NCI-H146 treated with DMSO at 0.1 percent for 48 hours (cell line): Measurements from ENCODE around the gene CBX3.
A peak's percentile ranks its signal among the peaks of the same experiment; 100 is the strongest.
"Not testable (repeated sequence)": the region's sequence is repeated elsewhere in the genome, so short reads cannot be mapped to it uniquely, and the experiment has no call there.

Source experiments
- DNase-seq: peaks from one replicate; lab custom pipeline; 2025; ENCODE audit not compliant: unreplicated experiment; lab: John Stamatoyannopoulos, UW

The CBX3 gene

GRCh38 chr7:26201247-26202018 lies at the start of gene CBX3:
TSS of gene CBX3 (plus strand) at chr7:26201745. CDS start at chr7:26202999, 1,254 bp downstream.
- DNase-seq: peak; percentile 93

DNA sequence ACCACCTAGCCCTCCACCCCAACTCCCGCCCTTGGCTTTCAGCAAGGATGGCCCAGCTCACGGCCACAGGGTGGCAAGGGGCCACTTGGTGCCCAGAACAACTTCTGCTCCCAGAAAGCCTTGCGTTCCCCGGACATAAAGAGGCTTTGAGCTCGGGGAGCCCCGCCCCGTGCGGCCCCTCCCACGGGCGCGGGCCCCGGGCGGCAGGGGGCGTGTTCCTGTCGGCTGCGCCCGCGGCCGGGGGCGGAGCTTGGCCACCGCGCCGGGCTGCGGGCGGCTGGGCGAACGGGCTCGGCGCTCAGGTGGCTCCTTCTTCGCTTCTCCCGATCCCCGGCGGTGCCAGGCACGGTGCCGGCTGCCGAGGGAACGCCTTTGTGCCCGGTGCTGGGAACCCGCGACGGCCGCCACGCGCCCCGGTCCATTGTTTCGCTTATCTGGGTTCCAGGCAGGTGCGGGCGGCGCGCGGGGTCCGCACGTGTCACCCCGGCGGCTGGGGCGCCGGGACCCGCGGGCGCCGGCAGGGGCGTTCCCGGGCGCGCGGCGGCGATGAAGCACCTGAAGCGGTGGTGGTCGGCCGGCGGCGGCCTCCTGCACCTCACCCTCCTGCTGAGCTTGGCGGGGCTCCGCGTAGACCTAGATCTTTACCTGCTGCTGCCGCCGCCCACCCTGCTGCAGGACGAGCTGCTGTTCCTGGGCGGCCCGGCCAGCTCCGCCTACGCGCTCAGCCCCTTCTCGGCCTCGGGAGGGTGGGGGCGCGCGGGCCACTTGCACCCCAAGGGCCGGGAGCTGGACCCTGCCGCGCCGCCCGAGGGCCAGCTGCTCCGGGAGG lies 49.4 kb upstream of the CBX3 start, which contains the start of gene NFE2L3:
Gene NFE2L3 (plus strand): TSS at position 246 of the 829 bp plus-strand sequence. CDS start 301 bp downstream, at position 547.
- DNase-seq: peak; percentile 72

DNA sequence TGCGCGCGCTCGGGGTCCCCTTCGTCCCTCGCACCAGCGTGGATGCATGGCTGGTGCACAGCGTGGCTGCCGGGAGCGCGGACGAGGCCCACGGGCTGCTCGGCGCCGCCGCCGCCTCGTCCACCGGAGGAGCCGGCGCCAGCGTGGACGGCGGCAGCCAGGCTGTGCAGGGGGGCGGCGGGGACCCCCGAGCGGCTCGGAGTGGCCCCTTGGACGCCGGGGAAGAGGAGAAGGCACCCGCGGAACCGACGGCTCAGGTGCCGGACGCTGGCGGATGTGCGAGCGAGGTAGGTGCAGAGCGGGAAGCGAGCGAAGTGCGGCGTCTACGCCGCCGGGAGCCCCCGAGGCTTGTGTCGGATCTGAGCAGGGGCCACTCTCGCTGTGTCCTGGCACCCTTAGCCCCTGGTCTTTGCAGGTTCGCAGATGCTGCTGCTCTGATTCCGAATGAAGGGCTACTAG lies 48.7 kb upstream of the CBX3 start:
- DNase-seq: not testable (repeated sequence)

- no peak for DNase-seq
These were observed 48.2 kb upstream of the CBX3 start for GRCh38 chr7:26153241-26153822.

GRCh38 chr7:26153823-26154783 lies 47.4 kb upstream of the CBX3 start:
- no peak for DNase-seq

DNA sequence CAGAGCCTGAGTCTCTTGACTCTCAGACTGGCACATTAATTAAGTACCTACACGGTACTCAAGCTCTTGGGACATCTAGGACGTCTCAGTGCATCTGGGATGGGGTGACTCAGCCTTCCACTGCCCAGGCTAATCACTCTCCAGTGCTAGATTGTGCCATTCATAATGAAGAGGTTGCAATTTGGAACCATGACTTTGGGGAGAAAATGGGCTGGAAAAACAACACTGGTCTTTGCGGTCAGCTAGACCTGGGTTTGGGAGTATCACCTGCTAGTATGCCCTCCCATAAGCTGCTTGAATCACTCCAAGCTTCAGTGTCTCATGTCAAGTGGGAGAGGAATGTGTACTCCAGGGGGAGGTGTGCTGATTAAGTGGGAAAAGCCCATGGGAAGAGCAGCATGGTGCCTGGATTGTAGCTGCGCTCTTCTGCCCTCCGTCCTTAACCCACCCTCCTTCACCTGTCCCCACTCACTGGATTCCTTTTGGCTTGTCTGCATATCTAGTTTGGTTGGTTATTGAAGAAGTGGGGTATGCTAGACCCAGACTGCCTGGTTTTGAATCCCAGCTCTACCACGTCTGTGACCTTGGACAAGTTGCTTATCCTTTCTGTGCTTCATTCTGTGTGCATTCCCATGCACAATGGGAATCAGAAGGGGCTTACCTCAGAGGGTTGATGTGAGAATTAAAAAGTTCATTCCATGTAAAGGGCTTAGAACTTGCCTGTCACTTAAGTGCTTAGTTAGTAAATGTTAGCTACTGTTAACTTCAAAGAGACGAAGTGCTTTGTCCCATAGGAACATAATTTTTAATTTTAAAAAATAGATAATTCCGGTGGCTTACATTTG lies 45.8 kb upstream of the CBX3 start:
- DNase-seq: no peak

DNA sequence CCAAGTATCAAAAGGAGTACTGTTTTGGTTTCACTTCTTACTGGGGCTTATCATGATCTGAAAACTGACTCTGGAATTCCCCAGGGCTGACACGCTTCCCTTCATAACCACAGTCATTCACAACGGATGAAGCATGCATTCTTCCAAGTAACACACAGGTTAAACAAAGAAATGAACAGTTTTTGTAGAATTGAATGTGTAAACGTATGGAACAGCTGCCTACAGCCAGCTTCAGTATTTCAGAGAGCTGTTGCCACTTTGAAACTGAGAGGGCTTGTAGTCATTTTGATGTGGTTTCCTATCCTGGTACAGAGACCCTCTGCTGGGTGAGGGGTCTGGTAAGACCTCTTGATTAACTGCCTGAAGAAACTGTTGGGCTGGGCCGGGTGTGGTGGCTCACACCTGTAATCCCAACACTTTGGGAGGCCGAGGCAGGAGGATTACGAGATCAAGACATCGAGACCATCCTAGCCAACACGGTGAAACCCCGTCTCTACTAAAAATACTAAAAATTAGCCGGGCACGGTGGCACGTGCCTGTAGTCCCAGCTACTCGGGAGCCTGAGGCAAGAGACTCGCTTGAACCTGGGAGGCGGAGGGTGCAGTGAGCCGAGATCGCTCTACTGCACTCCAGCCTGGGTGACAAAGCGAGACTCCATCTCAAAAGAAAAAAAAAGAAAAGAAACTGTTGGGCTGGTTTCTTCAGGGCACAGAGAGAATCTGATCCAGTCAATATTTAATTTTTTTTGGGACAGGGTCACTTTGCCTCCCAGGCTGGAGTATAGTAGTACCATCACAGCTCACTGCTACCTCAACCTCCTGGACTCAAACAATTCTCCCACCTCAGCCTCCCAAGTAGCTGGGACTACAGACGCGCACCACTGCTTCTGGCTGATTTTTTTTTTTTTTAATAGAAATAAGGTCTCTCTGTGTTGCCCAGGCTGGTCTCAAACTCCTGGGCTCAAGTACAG lies 44.8 kb upstream of the CBX3 start:
- no peak for DNase-seq

- DNase-seq: peak; percentile 6
These were observed 43.9 kb upstream of the CBX3 start for GRCh38 chr7:26157520-26158105.

DNA sequence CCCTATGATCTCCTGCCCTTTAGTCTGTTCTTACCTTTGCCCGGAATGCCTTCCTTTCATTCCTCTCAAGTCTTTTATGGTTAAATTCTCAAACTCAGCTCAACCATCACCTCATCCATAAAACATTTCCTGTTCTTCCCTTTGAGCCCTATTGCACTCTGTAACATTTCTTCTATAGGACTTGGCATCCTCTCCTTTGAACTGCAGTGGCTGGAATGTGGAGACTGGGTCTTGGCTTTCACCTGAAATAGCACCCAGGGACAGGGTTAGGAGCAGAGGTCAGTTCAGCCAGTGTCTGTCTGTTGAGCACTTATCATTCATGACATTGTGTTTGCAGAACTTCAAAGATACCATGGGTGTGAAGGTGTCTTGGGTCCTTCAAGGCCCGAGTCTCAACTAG lies 42.3 kb upstream of the CBX3 start:
- DNase-seq: no peak

DNA sequence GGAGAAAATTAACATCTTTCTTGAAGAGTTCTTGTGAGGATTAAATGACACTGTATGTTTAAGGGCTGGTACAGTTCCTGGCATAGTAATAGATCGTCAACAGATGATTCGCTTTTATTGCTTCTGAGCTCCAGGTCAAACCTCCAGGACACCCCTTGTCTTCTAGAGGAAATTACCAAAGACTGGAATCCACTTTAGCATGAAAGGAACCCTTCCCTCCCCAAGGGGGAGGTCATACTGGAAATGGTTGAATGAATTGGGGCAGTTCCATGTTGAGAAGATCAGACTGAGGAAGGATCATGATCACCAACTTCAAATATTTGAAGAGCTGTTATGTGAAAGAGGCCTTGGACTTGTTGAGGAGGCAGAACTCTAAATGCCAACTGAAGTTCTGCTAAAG lies 40.6 kb upstream of the CBX3 start:
- no peak for DNase-seq

DNA sequence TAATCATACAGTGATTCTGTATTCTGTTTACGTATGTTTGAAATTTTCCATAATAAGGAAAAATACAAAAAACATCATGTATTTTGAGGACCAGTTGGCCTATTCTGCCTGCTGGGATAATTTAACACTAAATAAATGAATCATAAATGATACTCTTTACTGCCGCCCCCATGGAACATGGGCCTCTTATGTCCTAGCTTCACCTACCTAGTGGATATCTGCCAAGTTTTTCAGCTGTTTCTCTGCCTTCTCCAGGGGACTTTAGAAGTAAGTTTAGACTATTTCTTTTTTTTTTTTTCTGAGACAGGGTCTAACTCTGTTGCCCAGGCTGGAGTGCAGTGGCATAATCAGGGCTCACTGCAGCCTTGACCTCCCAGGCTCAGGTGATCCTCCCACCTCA lies 39.1 kb upstream of the CBX3 start:
- no peak for DNase-seq

GRCh38 chr7:26163804-26164203 lies 37.7 kb upstream of the CBX3 start:
- not testable (repeated sequence) for DNase-seq

GRCh38 chr7:26165950-26166683 lies 35.4 kb upstream of the CBX3 start:
- peak; percentile 20 for DNase-seq

DNA sequence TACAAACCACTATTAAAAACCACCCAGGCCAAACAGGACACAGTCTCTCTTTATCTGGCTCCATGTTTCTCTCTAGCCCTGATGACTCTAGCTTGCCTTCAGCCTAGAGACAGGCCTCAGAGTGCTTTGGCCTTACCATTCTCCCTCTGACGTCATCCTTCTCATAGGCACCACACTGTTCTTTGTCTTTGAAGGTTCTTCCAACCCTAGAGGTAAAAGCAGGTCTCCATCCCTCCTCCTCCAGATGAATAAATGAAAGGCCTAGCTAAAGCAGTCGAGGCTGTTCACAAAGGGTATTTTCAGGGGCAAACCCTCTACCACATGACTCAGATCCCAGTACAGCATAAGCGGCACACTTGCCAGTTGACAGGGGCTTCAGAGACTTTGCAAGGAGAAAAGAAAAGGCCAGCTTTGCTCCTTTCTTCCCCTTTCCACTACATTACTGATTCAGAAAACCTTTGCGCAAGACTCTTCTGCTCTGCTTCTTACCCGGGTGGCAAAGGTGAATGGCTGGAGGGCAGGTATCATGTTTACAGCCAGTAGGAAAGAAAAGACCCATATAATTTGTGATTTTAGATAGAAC lies 34.8 kb upstream of the CBX3 start:
- DNase-seq: no peak

GRCh38 chr7:26167303-26167934 lies 34.1 kb upstream of the CBX3 start:
- no peak for DNase-seq

DNA sequence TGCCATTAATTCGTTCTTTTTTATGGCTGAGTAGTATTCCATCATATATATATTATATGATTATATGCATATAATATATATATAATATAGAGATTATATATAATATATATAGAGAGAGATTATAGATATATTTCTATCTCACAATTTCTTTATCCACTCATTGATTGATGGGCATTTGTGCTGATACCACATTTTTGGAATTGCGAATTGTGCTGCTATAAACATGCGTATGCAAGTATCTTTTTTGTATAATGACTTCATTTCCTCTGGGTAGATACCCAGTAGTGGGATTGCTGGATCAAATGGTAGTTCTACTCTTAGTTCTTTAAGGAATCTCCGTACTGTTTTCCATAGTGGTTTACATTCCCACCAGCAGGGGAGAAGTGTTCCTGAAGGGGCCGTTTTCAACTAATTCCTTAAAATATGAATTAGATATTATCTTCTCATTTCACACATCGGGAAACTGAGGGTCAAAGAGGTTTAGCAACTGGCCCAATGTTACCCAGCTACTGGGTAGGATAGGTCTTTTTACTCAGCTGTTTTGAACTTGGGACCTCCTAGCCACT lies 33.0 kb upstream of the CBX3 start:
- DNase-seq: no peak
